ENCODE data around the gene S100A12. TPM values are rescaled to one million over a fixed set of nuclear protein-coding genes. Genes with fewer than 3 reads are reported as not detected.

Gene S100A12
- total and polyA plus RNA-seq, 2 experiments from 2014 or later: not detected

- H3K9me3 ChIP-seq (ENCODE audit: low read depth): no peaks in the 10 kb centered on the region
- no peak overlapping the region for H3K4me3 ChIP-seq
- no peak overlapping the region for H3K4me2 ChIP-seq
- no peaks in the 10 kb centered on the region for H3K4me1 ChIP-seq (ENCODE audit: insufficient read depth)
- H4K20me1 ChIP-seq (ENCODE audit: insufficient read depth, poor library complexity, severe bottlenecking): no peaks in the 10 kb centered on the region
- no peak overlapping the region for H3K27ac ChIP-seq
- WGBS (ENCODE audit: low lambda C conversion rate, missing lambda C conversion rate): 86% methylated on average over 6 of the region's 6 CpGs
- no peak for TF ChIP-seq EZH2 (IDR thresholded peaks at IDR 0.05; ENCODE audit: borderline replicate concordance)
- no peak for TF ChIP-seq EZH2phosphoT487 (IDR thresholded peaks at IDR 0.05; ENCODE audit: low read depth, severe bottlenecking, unreplicated experiment)
- TF ChIP-seq CTCF (IDR thresholded peaks at IDR 0.05; ENCODE audit: poor library complexity): no peak
- H3K9me2 ChIP-seq (replicated peaks; ENCODE audit: insufficient read depth): no peaks in the 10 kb centered on the region
- H2AFZ ChIP-seq: no peak overlapping the region
- DNase-seq (ENCODE audit: low spot score): no peak
- H3K27me3 ChIP-seq: peaks cover 12% of the 10 kb centered on the region
- H3K36me3 ChIP-seq (replicated peaks; ENCODE audit: insufficient read depth, low read depth): no peaks in the 10 kb centered on the region
- no peaks in the 10 kb centered on the region for H3K79me2 ChIP-seq
Observed at GRCh38 chr1:153346077-153346723, 29.2 kb downstream of the S100A12 start.

- no peak for TF ChIP-seq EZH2 (IDR thresholded peaks at IDR 0.05; ENCODE audit: borderline replicate concordance)
- no peak for TF ChIP-seq EZH2phosphoT487 (IDR thresholded peaks at IDR 0.05; ENCODE audit: low read depth, severe bottlenecking, unreplicated experiment)
- no peak for TF ChIP-seq CTCF (IDR thresholded peaks at IDR 0.05; ENCODE audit: poor library complexity)
- no peak overlapping the region for H3K4me3 ChIP-seq
- no peak overlapping the region for H3K27ac ChIP-seq
- H2AFZ ChIP-seq: no peak overlapping the region
- H3K27me3 ChIP-seq: peaks cover 8% of the 10 kb centered on the region
- DNase-seq (ENCODE audit: low spot score): no peak
- no peaks in the 10 kb centered on the region for H3K9me3 ChIP-seq (ENCODE audit: low read depth)
- H3K4me1 ChIP-seq (ENCODE audit: insufficient read depth): no peaks in the 10 kb centered on the region
- WGBS (ENCODE audit: low lambda C conversion rate, missing lambda C conversion rate): 84% methylated on average over 14 of the region's 14 CpGs
- H3K4me2 ChIP-seq: no peak overlapping the region
- H3K9me2 ChIP-seq (replicated peaks; ENCODE audit: insufficient read depth): no peaks in the 10 kb centered on the region
- no peaks in the 10 kb centered on the region for H4K20me1 ChIP-seq (ENCODE audit: insufficient read depth, poor library complexity, severe bottlenecking)
- no peaks in the 10 kb centered on the region for H3K36me3 ChIP-seq (replicated peaks; ENCODE audit: insufficient read depth, low read depth)
- no peaks in the 10 kb centered on the region for H3K79me2 ChIP-seq
Observed at GRCh38 chr1:153345187-153346076, 30.0 kb downstream of the S100A12 start.

GRCh38 chr1:153344718-153345025 lies 30.7 kb downstream of the S100A12 start:
- Histone ChIP-seq H3K79me2 (no peaks in the 10 kb centered on the region), H3K9me3 (ENCODE audit: low read depth) (no peaks in the 10 kb centered on the region), H3K27ac (no peak overlapping the region), H3K36me3 (replicated peaks; ENCODE audit: insufficient read depth, low read depth) (no peaks in the 10 kb centered on the region), H4K20me1 (ENCODE audit: insufficient read depth, poor library complexity, severe bottlenecking) (no peaks in the 10 kb centered on the region), H3K27me3 (peaks cover 4% of the 10 kb centered on the region), H3K9me2 (replicated peaks; ENCODE audit: insufficient read depth) (no peaks in the 10 kb centered on the region), H3K4me2 (no peak overlapping the region), H2AFZ (no peak overlapping the region), H3K4me3 (no peak overlapping the region), H3K4me1 (ENCODE audit: insufficient read depth) (no peaks in the 10 kb centered on the region)
- TF ChIP-seq CTCF (IDR thresholded peaks at IDR 0.05; ENCODE audit: poor library complexity) (no peak), EZH2phosphoT487 (IDR thresholded peaks at IDR 0.05; ENCODE audit: low read depth, severe bottlenecking, unreplicated experiment) (no peak), EZH2 (IDR thresholded peaks at IDR 0.05; ENCODE audit: borderline replicate concordance) (no peak)
- DNase-seq (ENCODE audit: low spot score): no peak
- 47% methylated on average over 3 of the region's 3 CpGs for WGBS (ENCODE audit: low lambda C conversion rate, missing lambda C conversion rate)

Measured in hepatocyte (in vitro differentiated cells).